HCT116 (cell line): ENCODE measurements around the gene PLD5. TPM values are rescaled to one million over a fixed set of nuclear protein-coding genes. Genes with fewer than 3 reads are reported as not detected.

Source experiments
- ATAC-seq: fragments of 200-7000 bp; cut with Tn5 transposase; 2 replicates; pipeline ENCODE4 v1.9.1; 2020; ENCODE audit warnings: mild to moderate bottlenecking, moderate library complexity
- BruUV-seq: library from RNA; stranded (reverse); fragments of 400-500 nt; replicated peaks from 2 replicates; lab custom pipeline; 2021; lab: Mats Ljungman, UMichigan
- CTCF ChIA-PET: fragments of 300-600 bp; sonication (Branson Sonifier 250); formaldehyde crosslinking; loops from one replicate; lab custom pipeline; 2021; ENCODE audit warnings: antibody characterized with exemption; lab: Charles Lee
- POLR2A ChIA-PET: fragments of 300-600, 350-600 bp; sonication (Branson Sonifier 250); formaldehyde crosslinking; loops from one replicate; lab custom pipeline; 2021; ENCODE audit warnings: antibody characterized with exemption; lab: Charles Lee
- RAD21 ChIA-PET, 2 experiments: fragments of 300-600 bp; sonication (Branson Sonifier 250); formaldehyde crosslinking; loops; one replicate each; lab custom pipeline; 2023; ENCODE audit warnings: low total read pairs in 2 of 2; ENCODE audit not compliant: uncharacterized antibody in 2 of 2, unreplicated experiment in 2 of 2, low non-redundant PET in 1 of 2; lab: Charles Lee
- DNase-seq: peaks from one replicate; pipeline ENCODE4 v3.0.0-alpha.2; 2010; ENCODE audit warnings: low read depth, low spot score
- H2AFZ ChIP-seq: fragments of 200-600 bp; shearing (Covaris generic), sonication (generic); 2 replicates; pipeline ENCODE4 v1.6.1; 2017; ENCODE audit warnings: low read depth, mixed run types, mixed read lengths, antibody characterized with exemption, low read length; ENCODE audit not compliant: poor library complexity, severe bottlenecking
- H3K27ac ChIP-seq: 2 replicates; pipeline ENCODE4 v1.5.1; 2012; ENCODE audit warnings: low read depth, low read length
- H3K27me3 ChIP-seq: fragments of 200-600 bp; sonication (generic); 2 replicates; pipeline ENCODE4 v1.6.1; 2016; ENCODE audit warnings: mixed run types, low read length, mixed read lengths; ENCODE audit not compliant: insufficient read depth
- H3K36me3 ChIP-seq, 2 experiments: fragments of 200-500 bp in 1 of 2; fragments of 200-600 bp in 1 of 2; sonication (Bioruptor generic) in 1 of 2; sonication (generic) in 1 of 2; 2 replicates each; pipeline versions ENCODE4 v1.5.1 to v1.6.1; 2014 to 2016; ENCODE audit warnings: low read length in 2 of 2, inconsistent platforms in 1 of 2, mixed read lengths in 1 of 2, mixed run types in 1 of 2; ENCODE audit not compliant: insufficient read depth in 2 of 2, control insufficient read depth in 1 of 2
- H3K4me1 ChIP-seq, 2 experiments: fragments of 200-600 bp in 1 of 2; sonication (generic) in 1 of 2; 2 replicates each; pipeline versions ENCODE4 v1.5.1 to v1.6.1; 2012 to 2017; ENCODE audit warnings: low read length in 2 of 2, inconsistent platforms in 1 of 2, mild to moderate bottlenecking in 1 of 2, mixed read lengths in 1 of 2, mixed run types in 1 of 2, moderate library complexity in 1 of 2; ENCODE audit not compliant: insufficient read depth in 2 of 2, control insufficient read depth in 1 of 2
- H3K4me2 ChIP-seq: fragments of 200-600 bp; sonication (generic); 2 replicates; pipeline ENCODE4 v1.6.1; 2017; ENCODE audit warnings: mixed run types, low read length, mixed read lengths
- H3K4me3 ChIP-seq, 2 experiments: fragments of 200-600 bp in 1 of 2; sonication (generic) in 1 of 2; replicated peaks in 1 of 2; 2 replicates each; pipeline ENCODE4 v1.5.1; 2011 to 2016; ENCODE audit warnings: low read length in 2 of 2, control low read depth in 1 of 2, low read depth in 1 of 2, mild to moderate bottlenecking in 1 of 2, mixed read lengths in 1 of 2, mixed run types in 1 of 2
- H3K79me2 ChIP-seq: fragments of 200-600 bp; sonication (generic); 2 replicates; pipeline ENCODE4 v1.6.1; 2017; ENCODE audit warnings: mild to moderate bottlenecking, mixed run types, low read length, moderate library complexity, mixed read lengths; ENCODE audit not compliant: insufficient read depth
- H3K9ac ChIP-seq: fragments of 200-600 bp; sonication (generic); 2 replicates; pipeline ENCODE4 v1.6.1; 2016; ENCODE audit warnings: low read length, mixed read lengths
- H3K9me2 ChIP-seq: fragments of 200-600 bp; sonication (generic), shearing (Covaris generic); 2 replicates; pipeline ENCODE4 v1.6.1; 2017; ENCODE audit warnings: mixed run types, mild to moderate bottlenecking, moderate library complexity; ENCODE audit not compliant: insufficient read depth
- H3K9me3 ChIP-seq, 2 experiments: fragments of 200-500 bp in 1 of 2; fragments of 200-600 bp in 1 of 2; sonication (Bioruptor generic) in 1 of 2; sonication (generic) in 1 of 2; 2 replicates each; pipeline ENCODE4 v1.6.1; 2014 to 2017; ENCODE audit warnings: low read length in 2 of 2, mixed read lengths in 2 of 2, inconsistent platforms in 1 of 2, low read depth in 1 of 2, mild to moderate bottlenecking in 1 of 2, mixed run types in 1 of 2, moderate library complexity in 1 of 2; ENCODE audit not compliant: control insufficient read depth in 1 of 2, insufficient read depth in 1 of 2
- H4K20me1 ChIP-seq: fragments of 200-600 bp; sonication (generic), shearing (Covaris generic); 2 replicates; pipeline ENCODE4 v1.6.1; 2017; ENCODE audit warnings: mixed run types, mild to moderate bottlenecking, moderate library complexity; ENCODE audit not compliant: insufficient read depth
- EGR1 ChIP-seq: IDR thresholded peaks from 2 replicates; pipeline ENCODE4 v1.6.1; 2012; ENCODE audit warnings: low read depth
- FOSL1 ChIP-seq: IDR thresholded peaks from 2 replicates; pipeline ENCODE4 v1.6.1; 2012; ENCODE audit warnings: low read depth
- MAX ChIP-seq: IDR thresholded peaks from 2 replicates; pipeline ENCODE4 v1.6.1; 2012
- POLR2AphosphoS5 ChIP-seq: IDR thresholded peaks from 2 replicates; pipeline ENCODE4 v1.6.1; 2011; ENCODE audit warnings: mild to moderate bottlenecking, low read depth, low read length, moderate library complexity
- SIN3A ChIP-seq: IDR thresholded peaks from 2 replicates; pipeline ENCODE4 v1.6.1; 2012; ENCODE audit warnings: low read depth
- TCF7L2 ChIP-seq: IDR thresholded peaks from 2 replicates; pipeline ENCODE4 v1.7.0; 2011; ENCODE audit warnings: borderline replicate concordance, inconsistent platforms; ENCODE audit not compliant: insufficient read depth, insufficient read length; ENCODE audit errors: extremely low read depth
- ZNF274 ChIP-seq: fragments of 200-500 bp; sonication (Bioruptor generic); IDR thresholded peaks from 2 replicates; pipeline ENCODE4 v1.6.1; 2014; ENCODE audit warnings: mild to moderate bottlenecking, low read depth, low read length, inconsistent platforms
- intact Hi-C: fragments of 100-400 bp; cut with micrococcal nuclease; formaldehyde crosslinking; loops from 2 replicates; pipeline ENCODE4 v1.10.0; 2022
- total RNA-seq: library from RNA; stranded (reverse); gene quantifications from one replicate; pipeline ENCODE4 v1.2.1, GENCODE V29; 2021; ENCODE audit not compliant: unreplicated experiment
- TF ChIP-seq, protein P1 (sequence below), 3 experiments: fragments of 200-600 bp in 1 of 3; sonication (generic) in 1 of 3; IDR thresholded peaks in 2 of 3; conservative IDR thresholded peaks in 1 of 3; 2 replicates each; pipeline ENCODE4 v1.5.1; 2012 to 2017; ENCODE audit warnings: low read depth in 2 of 3, low read length in 2 of 3, antibody characterized with exemption in 1 of 3, borderline replicate concordance in 1 of 3, control low read depth in 1 of 3, mild to moderate bottlenecking in 1 of 3, mixed read lengths in 1 of 3, mixed run types in 1 of 3, moderate library complexity in 1 of 3; ENCODE audit not compliant: insufficient read depth in 1 of 3

Gene PLD5
- total RNA-seq, 1 experiment from 2014 or later: not detected

- TF ChIP-seq, protein P1, sequence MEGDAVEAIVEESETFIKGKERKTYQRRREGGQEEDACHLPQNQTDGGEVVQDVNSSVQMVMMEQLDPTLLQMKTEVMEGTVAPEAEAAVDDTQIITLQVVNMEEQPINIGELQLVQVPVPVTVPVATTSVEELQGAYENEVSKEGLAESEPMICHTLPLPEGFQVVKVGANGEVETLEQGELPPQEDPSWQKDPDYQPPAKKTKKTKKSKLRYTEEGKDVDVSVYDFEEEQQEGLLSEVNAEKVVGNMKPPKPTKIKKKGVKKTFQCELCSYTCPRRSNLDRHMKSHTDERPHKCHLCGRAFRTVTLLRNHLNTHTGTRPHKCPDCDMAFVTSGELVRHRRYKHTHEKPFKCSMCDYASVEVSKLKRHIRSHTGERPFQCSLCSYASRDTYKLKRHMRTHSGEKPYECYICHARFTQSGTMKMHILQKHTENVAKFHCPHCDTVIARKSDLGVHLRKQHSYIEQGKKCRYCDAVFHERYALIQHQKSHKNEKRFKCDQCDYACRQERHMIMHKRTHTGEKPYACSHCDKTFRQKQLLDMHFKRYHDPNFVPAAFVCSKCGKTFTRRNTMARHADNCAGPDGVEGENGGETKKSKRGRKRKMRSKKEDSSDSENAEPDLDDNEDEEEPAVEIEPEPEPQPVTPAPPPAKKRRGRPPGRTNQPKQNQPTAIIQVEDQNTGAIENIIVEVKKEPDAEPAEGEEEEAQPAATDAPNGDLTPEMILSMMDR (IDR thresholded peaks at IDR 0.05 in 2 of 3, conservative IDR thresholded peaks at IDR 0.05 in 1 of 3; ENCODE audit: borderline replicate concordance in 1 of 3, insufficient read depth in 1 of 3, low read depth in 2 of 3, low read length in 2 of 3): no peak
- TF ChIP-seq POLR2AphosphoS5 (no peak), MAX (no peak), ZNF274 (no peak), SIN3A (no peak)
- TF ChIP-seq, all 23 proteins: peak for 0
Measured at GRCh38 chr1:242452573-242452972, 71.9 kb downstream of the PLD5 start (continued).

DNA sequence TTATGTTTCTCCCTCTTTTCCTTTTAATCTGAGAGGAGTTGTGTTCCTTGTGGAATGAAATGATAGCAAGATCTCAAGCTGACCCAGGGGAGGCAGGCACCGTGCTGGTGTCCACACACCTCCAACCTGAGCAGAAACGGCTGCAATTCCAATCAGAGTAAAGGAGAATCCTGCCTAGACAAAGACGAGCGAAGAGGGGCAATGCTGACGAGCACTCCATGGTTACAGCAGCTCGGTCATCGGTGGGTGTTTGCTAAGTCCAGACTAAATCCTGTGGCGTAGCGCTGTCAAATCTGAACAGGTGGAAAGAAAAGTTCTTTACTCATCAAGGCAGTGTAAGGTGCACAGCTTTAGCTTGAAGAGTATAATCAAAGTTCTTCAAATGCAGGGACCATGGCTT, 74.8 kb downstream of the PLD5 start:
- Histone ChIP-seq H3K79me2 (no peaks in the 10 kb centered on the region), H3K4me1 (no peaks in the 10 kb centered on the region), H3K4me3 (no peak overlapping the region), H2AFZ (no peak overlapping the region), H4K20me1 (no peaks in the 10 kb centered on the region), H3K36me3 (no peaks in the 10 kb centered on the region), H3K4me2 (no peak overlapping the region), H3K9me3 (no peaks in the 10 kb centered on the region), H3K27ac (no peak overlapping the region), H3K9ac (no peak overlapping the region), H3K9me2 (no peaks in the 10 kb centered on the region), H3K27me3 (peaks cover 15% of the 10 kb centered on the region; the same call in 1 of the 2 replicates)
- TF ChIP-seq FOSL1 (no peak), TCF7L2 (no peak), EGR1 (no peak)
- intact Hi-C loops: no loop called here
- ATAC-seq (no peak), DNase-seq (no peak)
- ChIA-PET CTCF (no interaction called here), RAD21 (no interaction called here), POLR2A (no interaction called here)
- BruUV-seq: no TSS peak
